ENCODE results near the gene STAC3.

Gene STAC3

GRCh38 chr12:57270966-57271470 is 20.0 kb upstream of the STAC3 start:
- Histone ChIP-seq H3K9ac (ENCODE audit: low read depth, low read length) (no peak overlapping the region), H3K27me3 (ENCODE audit: control insufficient read depth, insufficient read depth, low read length) (no peaks in the 10 kb centered on the region), H3K9me3 (ENCODE audit: control insufficient read depth, insufficient read depth, low read length) (no peaks in the 10 kb centered on the region), H3K36me3 (ENCODE audit: control insufficient read depth, insufficient read depth, low read length) (peaks cover 4% of the 10 kb centered on the region), H3K4me1 (ENCODE audit: control insufficient read depth, insufficient read depth, low read length) (peaks cover 3% of the 10 kb centered on the region), H3K4me3 (ENCODE audit: low read depth, low read length) (no peak overlapping the region)

DNA sequence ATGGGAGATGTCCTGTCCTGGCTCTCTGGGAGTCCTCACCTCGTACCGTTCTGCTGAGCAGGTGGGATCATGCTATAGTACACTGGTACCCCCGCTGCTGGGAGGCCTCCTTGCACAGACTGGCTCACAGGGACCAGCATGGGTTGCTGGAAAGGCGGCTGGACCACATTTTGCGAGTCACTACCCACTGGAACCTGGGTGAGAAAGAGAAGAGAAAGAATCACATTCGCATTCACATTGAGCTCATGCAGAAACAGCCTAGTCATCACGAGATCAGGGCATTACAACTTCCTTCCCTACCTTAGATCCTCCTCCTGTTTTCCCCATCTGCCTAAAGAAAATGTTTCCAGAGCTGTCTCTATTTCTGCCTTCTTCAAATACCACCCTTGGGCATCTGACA is 17.3 kb upstream of the STAC3 start:
- Histone ChIP-seq H3K36me3 (ENCODE audit: control insufficient read depth, insufficient read depth, low read length) (peaks cover 4% of the 10 kb centered on the region), H3K4me3 (ENCODE audit: low read depth, low read length) (no peak overlapping the region), H3K9ac (ENCODE audit: low read depth, low read length) (no peak overlapping the region), H3K4me1 (ENCODE audit: control insufficient read depth, insufficient read depth, low read length) (peaks cover 3% of the 10 kb centered on the region), H3K9me3 (ENCODE audit: control insufficient read depth, insufficient read depth, low read length) (no peaks in the 10 kb centered on the region), H3K27me3 (ENCODE audit: control insufficient read depth, insufficient read depth, low read length) (no peaks in the 10 kb centered on the region)

- H3K27me3 ChIP-seq (ENCODE audit: control insufficient read depth, insufficient read depth, low read length), result no peaks in the 10 kb centered on the region
- no peak overlapping the region for H3K9ac ChIP-seq (ENCODE audit: low read depth, low read length)
- peaks cover 4% of the 10 kb centered on the region for H3K36me3 ChIP-seq (ENCODE audit: control insufficient read depth, insufficient read depth, low read length)
- H3K9me3 ChIP-seq (ENCODE audit: control insufficient read depth, insufficient read depth, low read length), result no peaks in the 10 kb centered on the region
- H3K4me1 ChIP-seq (ENCODE audit: control insufficient read depth, insufficient read depth, low read length), result peaks cover 2% of the 10 kb centered on the region
- H3K4me3 ChIP-seq (ENCODE audit: low read depth, low read length), result no peak overlapping the region
These were observed 15.7 kb upstream of the STAC3 start for GRCh38 chr12:57266681-57267080.

GRCh38 chr12:57263096-57263495 is 12.1 kb upstream of the STAC3 start:
- Histone ChIP-seq H3K27me3 (ENCODE audit: control insufficient read depth, insufficient read depth, low read length) (no peaks in the 10 kb centered on the region), H3K9me3 (ENCODE audit: control insufficient read depth, insufficient read depth, low read length) (no peaks in the 10 kb centered on the region), H3K36me3 (ENCODE audit: control insufficient read depth, insufficient read depth, low read length) (peaks cover 9% of the 10 kb centered on the region), H3K4me1 (ENCODE audit: control insufficient read depth, insufficient read depth, low read length) (peaks cover 3% of the 10 kb centered on the region), H3K4me3 (ENCODE audit: low read depth, low read length) (no peak overlapping the region), H3K9ac (ENCODE audit: low read depth, low read length) (no peak overlapping the region)

DNA sequence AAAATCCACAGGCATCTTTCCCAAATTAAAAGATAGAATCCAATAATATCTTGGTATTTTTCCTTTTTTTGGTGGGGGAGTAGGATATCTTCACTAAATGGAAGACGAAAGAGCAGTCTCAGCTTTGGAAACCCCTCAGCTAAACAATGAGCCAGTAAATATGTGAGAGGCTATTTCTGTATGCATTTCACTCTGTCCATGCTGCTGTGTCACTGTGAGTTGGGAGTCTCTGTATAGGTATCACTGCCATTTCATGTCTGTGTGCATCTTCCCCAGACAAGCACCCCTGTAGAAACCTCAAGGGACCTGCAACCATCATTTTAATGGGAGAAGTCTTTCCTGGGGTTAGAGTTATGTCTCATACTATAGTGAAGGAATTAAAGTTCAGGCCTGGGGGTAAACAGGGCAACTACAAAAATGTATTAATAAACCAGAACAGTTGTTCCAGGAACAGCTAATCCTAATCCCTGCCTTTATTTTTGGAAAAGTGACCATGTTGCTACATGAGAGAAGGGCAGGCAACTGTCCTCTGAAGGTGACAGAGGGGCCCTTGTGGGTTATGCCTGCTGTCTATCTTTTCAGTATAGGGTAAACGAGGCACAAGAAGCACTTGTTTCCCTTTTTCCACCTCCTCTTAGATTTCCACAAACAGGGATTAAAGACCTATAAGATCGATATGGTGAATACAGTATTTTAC is 11.3 kb upstream of the STAC3 start:
- peaks cover 7% of the 10 kb centered on the region for H3K36me3 ChIP-seq (ENCODE audit: control insufficient read depth, insufficient read depth, low read length)
- no peak overlapping the region for H3K9ac ChIP-seq (ENCODE audit: low read depth, low read length)
- no peak overlapping the region for H3K4me3 ChIP-seq (ENCODE audit: low read depth, low read length)
- H3K9me3 ChIP-seq (ENCODE audit: control insufficient read depth, insufficient read depth, low read length), result no peaks in the 10 kb centered on the region
- no peaks in the 10 kb centered on the region for H3K27me3 ChIP-seq (ENCODE audit: control insufficient read depth, insufficient read depth, low read length)
- peaks cover 3% of the 10 kb centered on the region for H3K4me1 ChIP-seq (ENCODE audit: control insufficient read depth, insufficient read depth, low read length)

GRCh38 chr12:57261428-57261865 is 10.5 kb upstream of the STAC3 start:
- H3K4me1 ChIP-seq (ENCODE audit: control insufficient read depth, insufficient read depth, low read length), result peaks cover 3% of the 10 kb centered on the region
- H3K9me3 ChIP-seq (ENCODE audit: control insufficient read depth, insufficient read depth, low read length), result no peaks in the 10 kb centered on the region
- no peak overlapping the region for H3K4me3 ChIP-seq (ENCODE audit: low read depth, low read length)
- no peaks in the 10 kb centered on the region for H3K27me3 ChIP-seq (ENCODE audit: control insufficient read depth, insufficient read depth, low read length)
- H3K36me3 ChIP-seq (ENCODE audit: control insufficient read depth, insufficient read depth, low read length), result peaks cover 7% of the 10 kb centered on the region
- no peak overlapping the region for H3K9ac ChIP-seq (ENCODE audit: low read depth, low read length)

GRCh38 chr12:57260366-57260765 is 9.4 kb upstream of the STAC3 start:
- Histone ChIP-seq H3K27me3 (ENCODE audit: control insufficient read depth, insufficient read depth, low read length) (no peaks in the 10 kb centered on the region), H3K4me1 (ENCODE audit: control insufficient read depth, insufficient read depth, low read length) (peaks cover 3% of the 10 kb centered on the region), H3K9me3 (ENCODE audit: control insufficient read depth, insufficient read depth, low read length) (no peaks in the 10 kb centered on the region), H3K9ac (ENCODE audit: low read depth, low read length) (no peak overlapping the region), H3K4me3 (ENCODE audit: low read depth, low read length) (no peak overlapping the region), H3K36me3 (ENCODE audit: control insufficient read depth, insufficient read depth, low read length) (peaks cover 18% of the 10 kb centered on the region)

DNA sequence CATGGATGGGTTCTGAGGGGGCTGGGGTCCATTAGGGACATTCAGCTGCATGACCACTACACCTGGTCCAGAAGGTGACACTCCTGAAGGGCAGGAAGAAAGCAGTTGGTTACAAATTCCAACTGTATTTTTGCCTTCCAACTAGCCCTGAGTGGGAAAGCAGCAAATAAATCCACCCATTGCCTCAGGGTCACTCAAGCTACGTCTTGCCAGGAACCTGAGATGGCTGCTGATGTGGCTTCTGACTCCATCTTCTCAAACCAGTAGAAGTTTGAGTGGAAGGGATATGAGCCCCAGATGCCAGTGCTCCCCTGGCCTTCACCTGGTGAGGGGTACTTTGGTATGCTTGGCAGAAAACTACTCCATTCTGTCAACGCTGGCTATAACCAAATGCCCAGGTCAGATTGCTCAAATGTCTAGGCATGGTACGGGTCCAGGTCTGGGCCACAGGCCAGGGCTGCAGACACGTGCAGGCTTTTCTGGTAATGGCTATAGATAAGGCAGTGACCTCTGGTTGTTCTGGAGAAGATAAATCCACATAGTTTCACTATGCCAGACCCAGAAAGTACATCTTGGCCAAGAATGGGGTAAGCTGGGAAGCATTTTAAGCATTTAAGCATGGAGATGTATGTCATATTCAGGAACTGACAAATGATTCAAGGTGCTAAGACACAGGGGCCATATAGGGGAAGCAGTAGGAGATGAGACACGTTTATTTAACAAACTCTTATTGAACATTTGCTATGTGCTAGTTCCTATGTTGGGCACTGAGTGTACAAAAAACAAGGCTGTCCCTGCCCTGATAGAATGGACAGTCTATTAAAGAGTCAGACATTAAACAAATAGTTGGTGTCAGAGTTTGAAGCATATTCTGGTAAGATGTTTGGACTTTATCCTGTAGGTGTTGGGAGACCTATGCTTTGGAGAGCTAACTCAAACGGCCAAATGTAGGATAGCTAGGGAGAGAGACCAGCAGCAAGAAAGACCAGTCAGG is 8.3 kb upstream of the STAC3 start:
- H3K9me3 ChIP-seq (ENCODE audit: control insufficient read depth, insufficient read depth, low read length), result no peaks in the 10 kb centered on the region
- H3K4me1 ChIP-seq (ENCODE audit: control insufficient read depth, insufficient read depth, low read length), result peaks cover 3% of the 10 kb centered on the region
- H3K4me3 ChIP-seq (ENCODE audit: low read depth, low read length), result no peak overlapping the region
- H3K9ac ChIP-seq (ENCODE audit: low read depth, low read length), result no peak overlapping the region
- no peaks in the 10 kb centered on the region for H3K27me3 ChIP-seq (ENCODE audit: control insufficient read depth, insufficient read depth, low read length)
- H3K36me3 ChIP-seq (ENCODE audit: control insufficient read depth, insufficient read depth, low read length), result peaks cover 18% of the 10 kb centered on the region

DNA sequence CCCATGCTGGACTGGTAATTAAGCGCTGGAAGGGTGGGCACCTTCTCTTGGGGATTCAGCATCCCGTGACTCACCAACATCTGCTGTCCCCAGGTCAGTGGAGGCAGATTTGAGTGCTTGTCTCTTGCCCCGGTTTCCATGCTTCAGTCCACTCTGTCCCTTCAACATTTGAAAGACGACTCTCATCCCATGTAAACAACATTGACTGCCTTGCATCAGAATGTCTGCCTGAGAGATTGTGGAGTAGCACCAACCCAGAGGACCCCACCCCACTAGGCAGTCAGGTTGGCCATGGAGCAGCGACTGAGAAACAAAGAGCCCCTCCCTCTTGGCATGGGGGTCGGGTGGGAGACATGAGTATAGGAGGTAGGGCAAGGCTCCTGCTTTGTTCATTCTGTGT is 4.9 kb upstream of the STAC3 start:
- Histone ChIP-seq H3K36me3 (ENCODE audit: control insufficient read depth, insufficient read depth, low read length) (peaks cover 18% of the 10 kb centered on the region), H3K9ac (ENCODE audit: low read depth, low read length) (no peak overlapping the region), H3K4me1 (ENCODE audit: control insufficient read depth, insufficient read depth, low read length) (peaks cover 2% of the 10 kb centered on the region), H3K4me3 (ENCODE audit: low read depth, low read length) (no peak overlapping the region), H3K27me3 (ENCODE audit: control insufficient read depth, insufficient read depth, low read length) (no peaks in the 10 kb centered on the region), H3K9me3 (ENCODE audit: control insufficient read depth, insufficient read depth, low read length) (no peaks in the 10 kb centered on the region)

- peaks cover 18% of the 10 kb centered on the region for H3K36me3 ChIP-seq (ENCODE audit: control insufficient read depth, insufficient read depth, low read length)
- H3K9me3 ChIP-seq (ENCODE audit: control insufficient read depth, insufficient read depth, low read length), result no peaks in the 10 kb centered on the region
- no peaks in the 10 kb centered on the region for H3K27me3 ChIP-seq (ENCODE audit: control insufficient read depth, insufficient read depth, low read length)
- H3K4me3 ChIP-seq (ENCODE audit: low read depth, low read length), result no peak overlapping the region
- H3K4me1 ChIP-seq (ENCODE audit: control insufficient read depth, insufficient read depth, low read length), result peaks cover 9% of the 10 kb centered on the region
- no peak overlapping the region for H3K9ac ChIP-seq (ENCODE audit: low read depth, low read length)
These were observed 3.7 kb upstream of the STAC3 start for GRCh38 chr12:57254506-57255280.

- Histone ChIP-seq H3K9ac (ENCODE audit: low read depth, low read length) (no peak overlapping the region), H3K27me3 (ENCODE audit: control insufficient read depth, insufficient read depth, low read length) (no peaks in the 10 kb centered on the region), H3K4me1 (ENCODE audit: control insufficient read depth, insufficient read depth, low read length) (peaks cover 28% of the 10 kb centered on the region), H3K9me3 (ENCODE audit: control insufficient read depth, insufficient read depth, low read length) (no peaks in the 10 kb centered on the region), H3K4me3 (ENCODE audit: low read depth, low read length) (no peak overlapping the region), H3K36me3 (ENCODE audit: control insufficient read depth, insufficient read depth, low read length) (peaks cover 2% of the 10 kb centered on the region)
These were observed 446 bp downstream of the STAC3 start for GRCh38 chr12:57250541-57250940.
